ENCODE measurements around the gene CDH4. TPM values are rescaled to one million over a fixed set of nuclear protein-coding genes. Genes with fewer than 3 reads are reported as not detected.
"Not testable (repeated sequence)": the region's sequence is repeated elsewhere in the genome, so short reads cannot be mapped to it uniquely, and the experiment has no call there.

The CDH4 gene
- total and polyA plus RNA-seq, 2 of the 4 experiments (the other 2 are of a cell fraction), result 1.6 to 3.5 TPM

DNA sequence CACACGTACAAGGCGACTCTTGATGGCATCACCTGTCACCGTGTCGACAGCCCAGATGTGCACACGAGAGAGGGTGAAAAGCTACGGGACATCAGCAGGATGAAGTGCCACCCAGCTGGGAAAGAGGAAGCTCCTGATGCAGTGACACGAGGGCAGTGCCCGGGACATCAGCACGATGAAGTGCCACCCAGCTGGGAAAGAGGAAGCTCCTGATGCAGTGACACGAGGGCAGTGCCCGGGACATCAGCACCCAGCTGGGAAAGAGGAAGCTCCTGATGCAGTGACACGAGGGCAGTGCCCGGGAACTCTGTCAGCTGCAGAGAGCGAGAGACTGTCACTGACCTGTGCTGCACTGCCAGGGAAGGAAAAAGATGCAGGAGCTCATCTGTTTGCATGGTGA, 732.4 kb downstream of the CDH4 start:
- H2BK120ac ChIP-seq (ENCODE audit: low read depth, low read length); H3K56ac ChIP-seq (ENCODE audit: extremely low read depth, insufficient read depth, low read length); H2AK5ac ChIP-seq (ENCODE audit: low read depth, low read length); H3K9me1 ChIP-seq (ENCODE audit: insufficient read depth, low read length); H3K9ac ChIP-seq (ENCODE audit: low read depth, low read length); intact Hi-C loops (cut with micrococcal nuclease); H4K20me1 ChIP-seq (ENCODE audit: insufficient read depth, low read length); H3K4me3 ChIP-seq (ENCODE audit: insufficient read depth, low read depth, low read length); H2BK20ac ChIP-seq (ENCODE audit: low read depth, low read length); H4K8ac ChIP-seq (ENCODE audit: low read depth in 2 of 2, low read length in 2 of 2); H4K5ac ChIP-seq (ENCODE audit: low read depth, low read length); POLR2A ChIA-PET (ENCODE audit: unreplicated experiment); H3K9me3 ChIP-seq (ENCODE audit: control insufficient read depth, insufficient read depth, low read length); H3K27ac ChIP-seq (ENCODE audit: insufficient read depth, low read length); H3K14ac ChIP-seq (replicated peaks; ENCODE audit: low read depth, low read length); H3K23ac ChIP-seq (ENCODE audit: low read depth, low read length); DNase-seq; ATAC-seq (ENCODE audit: low read depth); H3K27me3 ChIP-seq (ENCODE audit: control insufficient read depth, insufficient read depth, low read length); H3K18ac ChIP-seq (ENCODE audit: low read depth, low read length); BruUV-seq (replicated peaks); H3K4me2 ChIP-seq (ENCODE audit: low read depth, low read length); H2AFZ ChIP-seq (replicated peaks; ENCODE audit: low read length, poor library complexity); dilution Hi-C loops (cut with HindIII; ENCODE audit: low sequenced_read_pairs, unreplicated experiment); H3K79me1 ChIP-seq (ENCODE audit: low read depth in 1 of 2, low read length in 2 of 2); H3K4ac ChIP-seq (ENCODE audit: low read depth, low read length); H2BK5ac ChIP-seq (ENCODE audit: low read depth, low read length, poor library complexity, severe bottlenecking); CTCF ChIA-PET; H2BK15ac ChIP-seq (ENCODE audit: low read depth, low read length); H4K91ac ChIP-seq (ENCODE audit: insufficient read depth, low read depth, low read length); H3K4me1 ChIP-seq (ENCODE audit: control insufficient read depth, insufficient read depth, low read length); in situ Hi-C loops (cut with MboI; ENCODE audit: low sequenced_read_pairs): not testable (repeated sequence)
- WGBS, 2 experiments (ENCODE audit: extremely low coverage in 2 of 2, insufficient read length in 1 of 2), result 95% methylated on average over 10 of the region's 14 CpGs; no CpG with 5 or more reads in 1 of the 2 experiments
- Histone ChIP-seq H2AK9ac (replicated peaks; ENCODE audit: low read depth, low read length, poor library complexity) (peak overlapping the region; percentile 55), H3K36me3 (ENCODE audit: control insufficient read depth, insufficient read depth, low read length) (peaks cover 18% of the 10 kb centered on the region)

Data from IMR-90 (cell line).